SK-N-SH treated with all-trans-retinoic acid at 6 μM for 48 hours (cell line): ENCODE data around the gene ABCC6.

Experiments
- ATAC-seq: fragments of 200-7000 bp; cut with Tn5 transposase; 3 replicates; pipeline ENCODE4 v1.9.1; 2020; ENCODE audit warnings: mild to moderate bottlenecking, moderate library complexity
- CREB5 ChIP-seq: fragments of 250-450 bp; sonication (Bioruptor Pico); IDR thresholded peaks from 2 replicates; pipeline ENCODE4 v1.5.1; 2020; ENCODE audit warnings: low read depth, mild to moderate bottlenecking, moderate library complexity
- CSDC2 ChIP-seq: fragments of 250-450 bp; sonication (Bioruptor Pico); IDR thresholded peaks from 2 replicates; pipeline ENCODE4 v1.5.0; 2020; ENCODE audit warnings: mild to moderate bottlenecking, moderate library complexity
- CSRNP3 ChIP-seq: fragments of 250-450 bp; sonication (Bioruptor Pico); IDR thresholded peaks from 2 replicates; pipeline ENCODE4 v1.5.1; 2021; ENCODE audit warnings: mild to moderate bottlenecking, moderate library complexity
- ESRRG ChIP-seq: fragments of 250-450 bp; sonication (Bioruptor Pico); IDR thresholded peaks from 2 replicates; pipeline ENCODE4 v1.6.1; 2021; ENCODE audit warnings: mild to moderate bottlenecking
- GLIS3 ChIP-seq: fragments of 250-450 bp; sonication (Bioruptor Pico); IDR thresholded peaks from 2 replicates; pipeline ENCODE4 v1.5.0; 2020; ENCODE audit warnings: mild to moderate bottlenecking, moderate library complexity
- ISL1 ChIP-seq: fragments of 250-450 bp; sonication (Bioruptor Pico); IDR thresholded peaks from 2 replicates; pipeline ENCODE4 v2.1.2; 2022; ENCODE audit warnings: mild to moderate bottlenecking, moderate library complexity
- OSR1 ChIP-seq: fragments of 250-450 bp; sonication (Bioruptor Pico); IDR thresholded peaks from 2 replicates; pipeline ENCODE4 v1.8.0; 2022; ENCODE audit warnings: moderate library complexity, mild to moderate bottlenecking, inconsistent platforms
- POU6F1 ChIP-seq: fragments of 250-450 bp; sonication (Bioruptor Pico); IDR thresholded peaks from 2 replicates; pipeline ENCODE4 v1.8.0; 2021; ENCODE audit warnings: low read depth, mild to moderate bottlenecking, moderate library complexity, borderline replicate concordance
- PPARA ChIP-seq: fragments of 250-450 bp; sonication (Bioruptor Pico); IDR thresholded peaks from 2 replicates; pipeline ENCODE4 v1.5.0; 2020; ENCODE audit warnings: mild to moderate bottlenecking, borderline replicate concordance
- RARB ChIP-seq: fragments of 250-450 bp; sonication (Bioruptor Pico); IDR thresholded peaks from 2 replicates; pipeline ENCODE4 v1.8.0; 2021; ENCODE audit warnings: mild to moderate bottlenecking, moderate library complexity
- SNAI2 ChIP-seq: fragments of 250-450 bp; sonication (Bioruptor Pico); IDR thresholded peaks from 2 replicates; pipeline ENCODE4 v1.5.0; 2020; ENCODE audit warnings: mild to moderate bottlenecking, moderate library complexity
- TCF4 ChIP-seq: fragments of 250-450 bp; sonication (Bioruptor Pico); IDR thresholded peaks from 2 replicates; pipeline ENCODE4 v1.8.0; 2021; ENCODE audit warnings: mild to moderate bottlenecking, moderate library complexity, borderline replicate concordance
- TOX ChIP-seq: fragments of 250-450 bp; sonication (Bioruptor Pico); IDR thresholded peaks from 2 replicates; pipeline ENCODE4 v1.8.0; 2021; ENCODE audit warnings: mild to moderate bottlenecking, moderate library complexity, borderline replicate concordance
- TSHZ2 ChIP-seq: fragments of 250-450 bp; sonication (Bioruptor Pico); IDR thresholded peaks from 2 replicates; pipeline ENCODE4 v1.5.0; 2020; ENCODE audit warnings: mild to moderate bottlenecking, moderate library complexity
- ZC3H10 ChIP-seq: fragments of 250-450 bp; sonication (Bioruptor Pico); IDR thresholded peaks from 2 replicates; pipeline ENCODE4 v1.5.1; 2021; ENCODE audit warnings: mild to moderate bottlenecking, moderate library complexity
- ZFP3 ChIP-seq: fragments of 250-450 bp; sonication (Bioruptor Pico); IDR thresholded peaks from 2 replicates; pipeline ENCODE4 v1.5.0; 2020; ENCODE audit warnings: mild to moderate bottlenecking, moderate library complexity
- ZFP30 ChIP-seq: fragments of 450-650 bp; formaldehyde crosslinking; IDR thresholded peaks from 2 replicates; pipeline ENCODE4 v1.5.0; 2022; ENCODE audit warnings: mild to moderate bottlenecking, moderate library complexity
- ZNF565 ChIP-seq: fragments of 450-650 bp; formaldehyde crosslinking; conservative IDR thresholded peaks from 2 replicates; pipeline ENCODE4 v1.5.0; 2020; ENCODE audit warnings: low read depth, mild to moderate bottlenecking, moderate library complexity
- ZNF70 ChIP-seq: fragments of 450-650 bp; formaldehyde crosslinking; IDR thresholded peaks from 2 replicates; pipeline ENCODE4 v1.5.0; 2020; ENCODE audit warnings: mild to moderate bottlenecking, moderate library complexity
- ZNF8 ChIP-seq: fragments of 450-650 bp; formaldehyde crosslinking; IDR thresholded peaks from 2 replicates; pipeline ENCODE4 v1.5.0; 2020; ENCODE audit warnings: mild to moderate bottlenecking, moderate library complexity

ABCC6 gene

GRCh38 chr16:16102738-16103137 lies 120.6 kb downstream of the ABCC6 start (continued):
- TF ChIP-seq POU6F1 (CRISPR knock-in tag) (no peak), ISL1 (CRISPR knock-in tag) (no peak), ZNF565 (CRISPR knock-in tag) (no peak), CSRNP3 (CRISPR knock-in tag) (no peak), SNAI2 (no peak)

- ATAC-seq = no peak
- no peak for TF ChIP-seq ISL1 (CRISPR knock-in tag)
These were observed 121.7 kb downstream of the ABCC6 start for GRCh38 chr16:16101585-16101984.

GRCh38 chr16:16100631-16101030 lies 122.7 kb downstream of the ABCC6 start:
- no peak for ATAC-seq
- TF ChIP-seq RARB (CRISPR knock-in tag) = no peak
- no peak for TF ChIP-seq CREB5 (CRISPR knock-in tag)
- TF ChIP-seq TCF4 = no peak
- no peak for TF ChIP-seq ESRRG (CRISPR knock-in tag)
- no peak for TF ChIP-seq PPARA
- TF ChIP-seq TSHZ2 = no peak
- no peak for TF ChIP-seq ZC3H10 (CRISPR knock-in tag)
- no peak for TF ChIP-seq TOX (CRISPR knock-in tag)
- TF ChIP-seq OSR1 (CRISPR knock-in tag) = no peak
- no peak for TF ChIP-seq ZFP3 (CRISPR knock-in tag)
- no peak for TF ChIP-seq ZNF8 (CRISPR knock-in tag)
- no peak for TF ChIP-seq GLIS3 (CRISPR knock-in tag)
- TF ChIP-seq, all 23 proteins: peak for 0

- no peak for ATAC-seq
- TF ChIP-seq SNAI2 (no peak), ZFP30 (no peak), ZNF70 (CRISPR knock-in tag) (no peak), CSDC2 (CRISPR knock-in tag) (no peak), RARB (CRISPR knock-in tag) (no peak), ESRRG (CRISPR knock-in tag) (no peak), CSRNP3 (CRISPR knock-in tag) (no peak), POU6F1 (CRISPR knock-in tag) (no peak), TSHZ2 (no peak)
These were observed 124.0 kb downstream of the ABCC6 start for GRCh38 chr16:16099320-16099719.
